HepG2 (cell line): ENCODE results near the gene CHRNA3. TPM values are rescaled to one million over a fixed set of nuclear protein-coding genes. Genes with fewer than 3 reads are reported as not detected.
A peak's percentile ranks its signal among the peaks of the same experiment; 100 is the strongest.

Experiments used
- ASH2L ChIP-seq: fragments of 300-600, 200-600 bp; sonication (generic); IDR thresholded peaks from 2 replicates; pipeline ENCODE4 v1.7.0; 2017; ENCODE audit warnings: low read depth, mild to moderate bottlenecking, moderate library complexity, mixed read lengths, low read length; ENCODE audit not compliant: insufficient read length
- EZH2 ChIP-seq: conservative IDR thresholded peaks from 2 replicates; pipeline ENCODE4 v1.6.1; 2012; ENCODE audit warnings: mild to moderate bottlenecking, low read depth, low read length, moderate library complexity
- HOXA7 ChIP-seq: sonication (generic); formaldehyde crosslinking; IDR thresholded peaks from 2 replicates; pipeline ENCODE4 v1.8.1; 2022; ENCODE audit warnings: mild to moderate bottlenecking, missing genetic modification reagents, moderate library complexity
- MTERF4 ChIP-seq: sonication (generic); formaldehyde crosslinking; IDR thresholded peaks from 2 replicates; pipeline ENCODE4 v1.8.0; 2023; ENCODE audit warnings: mild to moderate bottlenecking, missing genetic modification reagents
- NR2C2 ChIP-seq: sonication (generic); formaldehyde crosslinking; IDR thresholded peaks from 2 replicates; pipeline ENCODE4 v1.4.0; 2020; ENCODE audit warnings: missing genetic modification reagents, mild to moderate bottlenecking, moderate library complexity, borderline replicate concordance
- PAXIP1 ChIP-seq: sonication (generic); formaldehyde crosslinking; conservative IDR thresholded peaks from 2 replicates; pipeline ENCODE4 v1.4.0; 2020; ENCODE audit warnings: mild to moderate bottlenecking, missing genetic modification reagents, moderate library complexity
- PCBP1 ChIP-seq: fragments of 200-400 bp; formaldehyde crosslinking; IDR thresholded peaks from 2 replicates; pipeline ENCODE4 v1.6.1; 2017; ENCODE audit warnings: mild to moderate bottlenecking, low read depth, low read length, borderline replicate concordance
- RFX5 ChIP-seq: IDR thresholded peaks from 2 replicates; pipeline ENCODE4 v1.6.1; 2011; ENCODE audit warnings: low read depth, low read length, improper control_type of control experiment
- TFDP1 ChIP-seq: IDR thresholded peaks from 2 replicates; pipeline ENCODE4 v1.6.1; 2016; ENCODE audit warnings: missing compliant biosample characterization, missing genetic modification reagents, borderline replicate concordance
- ZBTB37 ChIP-seq: sonication (generic); formaldehyde crosslinking; IDR thresholded peaks from 2 replicates; pipeline ENCODE4 v1.4.0; 2020; ENCODE audit warnings: mild to moderate bottlenecking, missing genetic modification reagents
- ZNF18 ChIP-seq: sonication (generic); formaldehyde crosslinking; IDR thresholded peaks from 2 replicates; pipeline ENCODE4 v1.8.0; 2022; ENCODE audit warnings: mild to moderate bottlenecking, missing genetic modification reagents; ENCODE audit not compliant: insufficient replicate concordance
- ZNF276 ChIP-seq: sonication (generic); formaldehyde crosslinking; IDR thresholded peaks from 2 replicates; pipeline ENCODE4 v1.4.0; 2020; ENCODE audit warnings: mild to moderate bottlenecking, low read depth, missing genetic modification reagents
- ZNF30 ChIP-seq: sonication (generic); formaldehyde crosslinking; IDR thresholded peaks from 2 replicates; pipeline ENCODE4 v1.5.0; 2020; ENCODE audit warnings: mild to moderate bottlenecking, missing genetic modification reagents
- ZNF350 ChIP-seq: sonication (generic); formaldehyde crosslinking; IDR thresholded peaks from 2 replicates; pipeline ENCODE4 v1.4.0; 2020; ENCODE audit warnings: mild to moderate bottlenecking, low read depth, missing genetic modification reagents, borderline replicate concordance
- ZNF501 ChIP-seq: sonication (generic); formaldehyde crosslinking; IDR thresholded peaks from 2 replicates; pipeline ENCODE4 v1.5.1; 2020; ENCODE audit warnings: mild to moderate bottlenecking, moderate library complexity, missing genetic modification reagents
- ZNF546 ChIP-seq: sonication (generic); formaldehyde crosslinking; conservative IDR thresholded peaks from 2 replicates; pipeline ENCODE4 v1.8.1; 2023; ENCODE audit warnings: mild to moderate bottlenecking, missing genetic modification reagents
- polyA plus RNA-seq, 8 experiments: library from polyadenylated mRNA; depleted of rRNA in 3 of 8; stranded (reverse) in 7 of 8; unstranded in 1 of 8; fragments of >200 nt; fragmentation: Illumina TruSeq in 4 of 8; extraction: Trizol in 4 of 8; gene quantifications; 2 replicates each; pipeline versions ENCODE4 v1.2.1 to v1.2.3, GENCODE V29; 2011 to 2016; ENCODE audit warnings: low read depth in 4 of 8, missing spikeins in 1 of 8, mixed read lengths in 1 of 8; ENCODE audit not compliant: insufficient read depth in 1 of 8
- total RNA-seq, 5 experiments: library from RNA; depleted of rRNA; stranded (reverse); fragments of >200 nt; fragmentation: Illumina TruSeq; extraction: Trizol; gene quantifications; 2 replicates each; pipeline ENCODE4 v1.2.3, GENCODE V29; 2016; ENCODE audit warnings: low read depth in 1 of 5

CHRNA3 gene
- total and polyA plus RNA-seq, 2 of the 13 experiments (the other 11 are each of a cell fraction or from before 2014, with no cell fraction given), result not detected

- TF ChIP-seq ZNF18 (peak; percentile 27), PCBP1 (no peak), RFX5 (no peak), TFDP1 (CRISPR knock-in tag) (no peak), ASH2L (no peak), ZNF276 (CRISPR knock-in tag) (no peak), EZH2 (no peak), PAXIP1 (CRISPR knock-in tag) (no peak), ZNF30 (no peak), HOXA7 (no peak), ZBTB37 (CRISPR knock-in tag) (no peak), ZNF350 (CRISPR knock-in tag) (no peak), MTERF4 (CRISPR knock-in tag) (0 out of 2 replicates have a peak, but pooled peaks have one; percentile 31), ZNF501 (CRISPR knock-in tag) (0 out of 2 replicates have a peak, but pooled peaks have one; percentile 20), ZNF546 (no peak), NR2C2 (CRISPR knock-in tag) (no peak)
Measured at GRCh38 chr15:78565951-78566774, 54.6 kb downstream of the CHRNA3 start (continued).
